ENCODE measurements around the gene KDM1B. TPM values are rescaled to one million over a fixed set of nuclear protein-coding genes. Genes with fewer than 3 reads are reported as not detected.

KDM1B gene
- total and polyA plus RNA-seq, 9 of the 15 experiments (the other 6 are each of a cell fraction or from before 2014, with no cell fraction given), result 1.4 to 58.9 (median 36.3) TPM

GRCh38 chr6:18211338-18211737 lies 56.1 kb downstream of the KDM1B start:
- no peak for TF ChIP-seq FOXJ3 (CRISPR knock-in tag; IDR thresholded peaks at IDR 0.05)
- intact Hi-C loops (cut with micrococcal nuclease), result no loop called here
- Histone ChIP-seq H3K9me3 (replicated peaks; ENCODE audit: control insufficient read depth, insufficient read depth, low read depth, low read length) (no peaks in the 10 kb centered on the region), H3K4me1 (replicated peaks in 1 of 2; ENCODE audit: control insufficient read depth in 2 of 2, insufficient read depth in 2 of 2, low read length in 2 of 2) (no peaks in the 10 kb centered on the region), H3K9ac (ENCODE audit: insufficient read depth in 1 of 2, low read depth in 2 of 2, low read length in 2 of 2) (no peak overlapping the region), H3K36me3 (ENCODE audit: control insufficient read depth, insufficient read depth, low read length) (peaks cover 37% of the 10 kb centered on the region; the same call in 1 of the 3 replicates), H3K9me1 (ENCODE audit: control insufficient read depth, insufficient read depth, low read length) (no peaks in the 10 kb centered on the region), H3K4me2 (ENCODE audit: insufficient read depth, low read length) (no peak overlapping the region), H3K27ac (ENCODE audit: extremely low read depth, low read depth, low read length) (no peak overlapping the region), H3K27me3 (ENCODE audit: control insufficient read depth in 2 of 2, insufficient read depth in 2 of 2, low read length in 2 of 2) (no peaks in the 10 kb centered on the region), H4K20me1 (replicated peaks; ENCODE audit: control insufficient read depth, insufficient read depth, low read length) (no peaks in the 10 kb centered on the region), H3K79me2 (ENCODE audit: control insufficient read depth, insufficient read depth, low read length) (no peaks in the 10 kb centered on the region), H2AFZ (ENCODE audit: low read depth, low read length) (no peak overlapping the region), H3K4me3 (no peak overlapping the region)
- no peak for ATAC-seq
- FAIRE-seq, result no peak
- POLR2A ChIA-PET, result no interaction called here
- BruUV-seq (replicated peaks), result no TSS peak
- 69% methylated on average over 5 of the region's 6 CpGs for WGBS (ENCODE audit: insufficient coverage, low coverage, missing lambda C conversion rate)
- no peak for DNase-seq (ENCODE audit: extremely low read depth in 1 of 4, low spot score in 3 of 4)
- CTCF ChIA-PET (ENCODE audit: low intra/inter-chr PET ratio), result no interaction called here
- in situ Hi-C loops (cut with MboI), result no loop called here

DNA sequence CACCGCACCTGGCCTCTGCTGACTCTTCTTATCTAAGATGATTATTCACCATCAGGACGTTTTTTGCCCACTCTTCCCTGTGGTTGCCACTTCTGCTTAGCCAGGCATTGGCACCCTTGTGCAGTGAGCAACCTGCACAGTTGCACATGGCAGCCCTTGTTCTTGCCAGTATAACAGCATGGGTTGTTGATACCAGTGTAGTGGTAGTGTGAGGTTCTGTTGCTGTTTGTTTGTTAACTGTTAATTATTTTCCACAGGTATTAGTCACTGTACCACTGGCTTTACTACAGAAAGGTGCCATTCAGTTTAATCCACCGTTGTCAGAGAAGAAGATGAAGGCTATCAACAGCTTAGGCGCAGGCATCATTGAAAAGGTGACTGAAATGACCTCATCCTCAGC lies 57.0 kb downstream of the KDM1B start:
- TF ChIP-seq FOXA3 (CRISPR knock-in tag; conservative IDR thresholded peaks at IDR 0.05 in 1 of 2, IDR thresholded peaks at IDR 0.05 in 1 of 2) (no peak), MAZ (CRISPR knock-in tag; conservative IDR thresholded peaks at IDR 0.05 in 1 of 2, IDR thresholded peaks at IDR 0.05 in 1 of 2) (no peak), ZNF583 (CRISPR knock-in tag; IDR thresholded peaks at IDR 0.05) (no peak), HDAC1 (IDR thresholded peaks at IDR 0.05) (no peak), TRIM28 (IDR thresholded peaks at IDR 0.05) (no peak), ZNF79 (CRISPR knock-in tag; IDR thresholded peaks at IDR 0.05; ENCODE audit: low read depth) (no peak), NR2F6 (CRISPR knock-in tag; IDR thresholded peaks at IDR 0.05) (no peak)
- TF ChIP-seq, protein P1, sequence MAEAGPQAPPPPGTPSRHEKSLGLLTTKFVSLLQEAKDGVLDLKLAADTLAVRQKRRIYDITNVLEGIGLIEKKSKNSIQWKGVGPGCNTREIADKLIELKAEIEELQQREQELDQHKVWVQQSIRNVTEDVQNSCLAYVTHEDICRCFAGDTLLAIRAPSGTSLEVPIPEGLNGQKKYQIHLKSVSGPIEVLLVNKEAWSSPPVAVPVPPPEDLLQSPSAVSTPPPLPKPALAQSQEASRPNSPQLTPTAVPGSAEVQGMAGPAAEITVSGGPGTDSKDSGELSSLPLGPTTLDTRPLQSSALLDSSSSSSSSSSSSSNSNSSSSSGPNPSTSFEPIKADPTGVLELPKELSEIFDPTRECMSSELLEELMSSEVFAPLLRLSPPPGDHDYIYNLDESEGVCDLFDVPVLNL (CRISPR knock-in tag; IDR thresholded peaks at IDR 0.05; ENCODE audit: low read depth), result no peak
- H3K9me1 ChIP-seq (ENCODE audit: control insufficient read depth, insufficient read depth, low read length), result no peaks in the 10 kb centered on the region
- H3K9ac ChIP-seq (ENCODE audit: insufficient read depth in 1 of 2, low read depth in 2 of 2, low read length in 2 of 2), result no peak overlapping the region
- H3K4me3 ChIP-seq, result no peak overlapping the region
- peaks cover 44% of the 10 kb centered on the region; the same call in 1 of the 3 replicates for H3K36me3 ChIP-seq (ENCODE audit: control insufficient read depth, insufficient read depth, low read length)
- H3K27ac ChIP-seq (ENCODE audit: extremely low read depth, low read depth, low read length), result no peak overlapping the region
- intact Hi-C loops (cut with micrococcal nuclease), result no loop called here
- H3K4me1 ChIP-seq (replicated peaks in 1 of 2; ENCODE audit: control insufficient read depth in 2 of 2, insufficient read depth in 2 of 2, low read length in 2 of 2), result no peaks in the 10 kb centered on the region
- H3K9me3 ChIP-seq (replicated peaks; ENCODE audit: control insufficient read depth, insufficient read depth, low read depth, low read length), result no peaks in the 10 kb centered on the region
- no peak for ATAC-seq
- ChIA-PET CTCF (ENCODE audit: low intra/inter-chr PET ratio) (no interaction called here), POLR2A (interaction anchor here (1.1 kb wide), 1 partner anchor 9 kb away, joined by 3 read pairs; no protein-coding TSS in a partner anchor)
- no peaks in the 10 kb centered on the region for H3K27me3 ChIP-seq (ENCODE audit: control insufficient read depth in 2 of 2, insufficient read depth in 2 of 2, low read length in 2 of 2)
- BruUV-seq (replicated peaks), result no TSS peak
- 53% methylated on average over 4 of the region's 4 CpGs for WGBS (ENCODE audit: insufficient coverage, low coverage, missing lambda C conversion rate)
- H2AFZ ChIP-seq (ENCODE audit: low read depth, low read length), result no peak overlapping the region
- no peak overlapping the region for H3K4me2 ChIP-seq (ENCODE audit: insufficient read depth, low read length)
- in situ Hi-C loops (cut with MboI), result no loop called here
- no peaks in the 10 kb centered on the region for H3K79me2 ChIP-seq (ENCODE audit: control insufficient read depth, insufficient read depth, low read length)
- no peak for FAIRE-seq
- no peaks in the 10 kb centered on the region for H4K20me1 ChIP-seq (replicated peaks; ENCODE audit: control insufficient read depth, insufficient read depth, low read length)
- DNase-seq (ENCODE audit: extremely low read depth in 1 of 4, low spot score in 3 of 4), result no peak

All from K562 (cell line).